Dermis microvascular lymphatic vessel endothelial cell (primary cell): ENCODE results near the gene RBM8A. TPM values are rescaled to one million over a fixed set of nuclear protein-coding genes. Genes with fewer than 3 reads are reported as not detected.

Experiments used
- DNase-seq, 2 donors: peaks; one replicate each; pipeline versions ENCODE4 v3.0.0 to v3.0.0-alpha.2; 2010; ENCODE audit warnings: low read depth in 2 of 2
- total RNA-seq: library from RNA; depleted of rRNA; stranded (reverse); fragments of >200 nt; gene quantifications from 2 replicates; pipeline ENCODE4 v1.2.1, GENCODE V29; 2014

RBM8A gene
- total RNA-seq, 1 donor from 2014 or later, result 82.2 TPM

- DNase-seq, result peak in 1 of 2 donors; percentile 71
Measured at GRCh38 chr1:145884675-145885074, 42.6 kb downstream of the RBM8A start.

DNA sequence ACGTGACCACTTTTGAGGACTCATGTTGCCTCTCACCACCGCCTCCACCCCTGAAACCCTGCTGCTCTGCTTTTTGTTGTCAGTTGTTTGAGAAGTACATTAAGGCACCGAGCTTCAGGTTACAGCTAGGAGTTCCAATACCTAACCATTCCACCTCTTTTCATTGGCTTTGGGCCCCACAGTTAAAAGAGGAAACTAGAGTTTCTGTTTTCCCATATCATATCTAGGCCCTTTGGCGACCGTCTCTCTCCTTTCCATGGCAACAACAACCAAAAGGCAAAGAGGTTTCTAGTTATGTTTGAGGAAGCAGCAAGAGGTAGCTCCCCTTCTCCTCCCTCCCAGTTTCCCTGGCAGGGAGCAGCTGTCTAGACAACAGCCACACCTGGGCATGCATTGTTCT, 47.5 kb downstream of the RBM8A start:
- no peak for DNase-seq

DNA sequence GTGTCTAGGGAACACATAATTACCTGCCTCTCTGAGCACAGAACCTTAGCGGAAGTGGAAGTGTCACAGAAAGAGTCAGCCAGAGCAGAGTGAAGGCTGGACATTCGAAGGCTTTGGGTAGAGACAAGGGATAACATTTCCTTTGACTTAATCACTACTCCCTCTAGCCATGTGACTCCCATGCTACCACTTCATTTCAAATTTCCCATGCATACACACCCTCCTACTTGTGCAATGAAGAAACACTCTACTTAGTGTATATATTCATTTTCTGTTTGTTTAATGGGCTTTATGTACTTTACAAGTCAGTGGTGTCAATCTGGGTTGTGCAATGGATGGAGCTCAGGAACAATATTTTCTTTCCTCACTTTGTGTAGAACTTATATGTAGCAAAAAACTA, 48.6 kb downstream of the RBM8A start:
- no peak for DNase-seq

- DNase-seq, result no peak
Measured at GRCh38 chr1:145877923-145878486, 49.3 kb downstream of the RBM8A start.

DNA sequence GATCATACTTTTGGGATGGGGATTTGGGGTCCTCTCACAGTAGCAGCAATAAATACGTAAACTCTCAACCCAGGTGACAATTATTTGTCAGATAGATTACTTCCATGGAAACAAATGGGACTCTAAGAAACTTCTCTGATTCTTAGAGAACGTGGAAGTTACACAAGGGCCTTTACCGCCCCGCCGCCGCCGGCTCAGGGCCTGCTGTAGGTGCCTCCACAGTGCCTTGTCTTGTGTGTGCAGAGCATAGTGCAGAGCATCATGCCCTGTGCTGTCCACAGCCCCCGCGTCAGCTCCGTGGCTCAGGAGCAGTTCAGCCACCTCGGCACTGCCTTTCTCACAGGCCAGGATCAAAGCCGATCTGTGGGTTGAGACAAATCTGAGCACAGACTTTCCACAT, 52.6 kb downstream of the RBM8A start:
- DNase-seq, result no peak

GRCh38 chr1:145871994-145872924, 55.0 kb downstream of the RBM8A start:
- DNase-seq, result peak in 1 of 2 donors; percentile 22

Other genes starting within 250 kb of the RBM8A start
- gene PDZK1, start 220.1 kb downstream of the RBM8A start, total RNA-seq, result 0.13 TPM in 1 of 2 replicates, not detected in the other
- gene CD160, start 208.0 kb downstream of the RBM8A start, total RNA-seq, result not detected in 2 replicates
- gene RNF115, start 103.4 kb downstream of the RBM8A start, total RNA-seq, result 10.4 and 12.8 TPM in 2 replicates
- 21.2 and 25.7 TPM in 2 replicates for gene POLR3C, start 103.3 kb downstream of the RBM8A start, total RNA-seq
- gene NUDT17, start 81.9 kb downstream of the RBM8A start, total RNA-seq, result 1.9 and 2.8 TPM in 2 replicates
- gene PIAS3, start 68.4 kb downstream of the RBM8A start, total RNA-seq, result 4.5 and 6.4 TPM in 2 replicates
- under 0.01 TPM in 2 replicates for gene ANKRD35, start 41.6 kb downstream of the RBM8A start, total RNA-seq
- gene ITGA10, start 17.4 kb downstream of the RBM8A start, total RNA-seq, result 1.6 and 4.9 TPM in 2 replicates
- gene PEX11B, start 8.8 kb downstream of the RBM8A start, total RNA-seq, result 27.5 and 32.1 TPM in 2 replicates
- gene LIX1L, start 30.5 kb upstream of the RBM8A start, total RNA-seq, result 21.1 and 26.0 TPM in 2 replicates
- under 0.01 TPM in 2 replicates for gene ANKRD34A, start 37.1 kb upstream of the RBM8A start, total RNA-seq
- 12.4 and 12.6 TPM in 2 replicates for gene POLR3GL, start 37.2 kb upstream of the RBM8A start, total RNA-seq
- gene TXNIP, start 69.1 kb upstream of the RBM8A start, total RNA-seq, result 47.5 and 53.2 TPM in 2 replicates
- not detected in 2 replicates for gene HJV, start 94.3 kb upstream of the RBM8A start, total RNA-seq
- 0.51 and 0.89 TPM in 2 replicates for gene NBPF10, start 217.3 kb upstream of the RBM8A start, total RNA-seq